Neural progenitor cell (in vitro differentiated cells): Measurements from ENCODE around the gene GOLGA8R.
"Not testable (repeated sequence)": the region's sequence is repeated elsewhere in the genome, so short reads cannot be mapped to it uniquely, and the experiment has no call there.

Experiments used
- EZH2 ChIP-seq: fragments of 200-600 bp; sonication (generic); IDR thresholded peaks from 2 replicates; pipeline ENCODE4 v1.6.1; 2017; ENCODE audit warnings: antibody characterized with exemption, mild to moderate bottlenecking, moderate library complexity
- EZH2phosphoT487 ChIP-seq: fragments of 200-600 bp; sonication (generic); IDR thresholded peaks from 2 replicates; pipeline ENCODE4 v1.6.1; 2017; ENCODE audit warnings: antibody characterized with exemption
- TF ChIP-seq, protein P1 (sequence below): fragments of 200-600 bp; sonication (generic); IDR thresholded peaks from 2 replicates; pipeline ENCODE4 v1.5.1; 2017; ENCODE audit warnings: antibody characterized with exemption, mild to moderate bottlenecking

GRCh38 chr15:30393664-30393991, 20.4 kb downstream of the GOLGA8R start:
- TF ChIP-seq, protein P1, sequence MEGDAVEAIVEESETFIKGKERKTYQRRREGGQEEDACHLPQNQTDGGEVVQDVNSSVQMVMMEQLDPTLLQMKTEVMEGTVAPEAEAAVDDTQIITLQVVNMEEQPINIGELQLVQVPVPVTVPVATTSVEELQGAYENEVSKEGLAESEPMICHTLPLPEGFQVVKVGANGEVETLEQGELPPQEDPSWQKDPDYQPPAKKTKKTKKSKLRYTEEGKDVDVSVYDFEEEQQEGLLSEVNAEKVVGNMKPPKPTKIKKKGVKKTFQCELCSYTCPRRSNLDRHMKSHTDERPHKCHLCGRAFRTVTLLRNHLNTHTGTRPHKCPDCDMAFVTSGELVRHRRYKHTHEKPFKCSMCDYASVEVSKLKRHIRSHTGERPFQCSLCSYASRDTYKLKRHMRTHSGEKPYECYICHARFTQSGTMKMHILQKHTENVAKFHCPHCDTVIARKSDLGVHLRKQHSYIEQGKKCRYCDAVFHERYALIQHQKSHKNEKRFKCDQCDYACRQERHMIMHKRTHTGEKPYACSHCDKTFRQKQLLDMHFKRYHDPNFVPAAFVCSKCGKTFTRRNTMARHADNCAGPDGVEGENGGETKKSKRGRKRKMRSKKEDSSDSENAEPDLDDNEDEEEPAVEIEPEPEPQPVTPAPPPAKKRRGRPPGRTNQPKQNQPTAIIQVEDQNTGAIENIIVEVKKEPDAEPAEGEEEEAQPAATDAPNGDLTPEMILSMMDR: not testable (repeated sequence)
- TF ChIP-seq EZH2, EZH2phosphoT487: not testable (repeated sequence)
